ENCODE data around the gene LIF.

- no peak for TF ChIP-seq CTCF (IDR thresholded peaks at IDR 0.05; ENCODE audit: poor library complexity)
- no peak for TF ChIP-seq EZH2 (IDR thresholded peaks at IDR 0.05; ENCODE audit: borderline replicate concordance)
These were observed 38.1 kb upstream of the LIF start for GRCh38 chr22:30284666-30285065.
